ENCODE results near the gene PARP12.
A peak's percentile ranks its signal among the peaks of the same experiment; 100 is the strongest.

The PARP12 gene

DNA sequence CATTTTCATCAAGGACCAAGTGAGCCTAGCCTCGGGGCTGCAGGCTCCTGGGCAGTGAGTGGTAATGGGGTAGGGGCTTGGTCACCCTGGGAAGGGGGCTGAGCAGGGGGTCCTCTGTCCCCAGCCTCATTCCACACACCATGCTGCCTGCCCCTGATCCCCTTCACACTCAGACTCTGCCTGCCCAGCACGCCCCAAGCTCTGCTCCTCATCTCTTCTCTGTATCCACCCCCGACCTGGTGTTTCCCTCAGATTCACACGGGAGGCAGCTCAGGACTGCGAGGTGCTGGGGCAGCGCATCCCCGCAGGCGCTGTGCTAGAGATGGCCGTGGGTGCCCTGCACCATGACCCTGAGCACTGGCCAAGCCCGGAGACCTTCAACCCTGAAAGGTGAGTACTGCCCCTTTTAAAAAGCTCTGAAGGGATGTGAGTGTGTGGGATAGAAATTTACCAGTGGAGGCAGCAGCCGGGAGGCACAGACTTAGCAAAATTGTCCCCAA, 47.2 kb downstream of the PARP12 start:
- DNase-seq (ENCODE audit: low read depth in 1 of 2, low spot score in 1 of 2) = no peak
- no peak for TF ChIP-seq JUND (IDR thresholded peaks at IDR 0.05; ENCODE audit: low read depth)
- in situ Hi-C loops (cut with HindIII; ENCODE audit: low pct_unique_long_range_greater_than_20kb, low sequenced_read_pairs) = no loop called here

DNA sequence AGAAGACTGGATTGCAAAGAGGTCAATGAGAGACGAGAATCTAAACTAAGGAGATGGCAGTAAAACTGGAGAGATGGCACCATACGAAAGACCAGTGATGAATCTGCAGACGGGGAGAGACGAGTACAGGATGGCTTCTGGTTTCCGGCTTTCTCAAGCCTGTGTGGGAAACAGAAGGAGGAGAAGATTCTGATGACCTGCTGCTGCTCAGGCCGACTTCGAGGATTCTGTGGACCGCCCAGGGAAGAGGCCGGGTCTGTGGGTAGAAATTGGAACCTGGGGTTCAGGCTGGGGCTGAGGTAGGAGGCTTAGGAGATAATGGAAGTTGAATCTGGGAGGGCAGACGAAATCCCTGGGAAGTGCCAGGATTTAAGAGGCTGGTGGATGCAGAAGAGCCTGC, 48.6 kb downstream of the PARP12 start:
- in situ Hi-C loops (cut with HindIII; ENCODE audit: low pct_unique_long_range_greater_than_20kb, low sequenced_read_pairs) = no loop called here
- DNase-seq (ENCODE audit: low read depth in 1 of 2, low spot score in 1 of 2) = no peak
- TF ChIP-seq JUND (IDR thresholded peaks at IDR 0.05; ENCODE audit: low read depth) = no peak

DNA sequence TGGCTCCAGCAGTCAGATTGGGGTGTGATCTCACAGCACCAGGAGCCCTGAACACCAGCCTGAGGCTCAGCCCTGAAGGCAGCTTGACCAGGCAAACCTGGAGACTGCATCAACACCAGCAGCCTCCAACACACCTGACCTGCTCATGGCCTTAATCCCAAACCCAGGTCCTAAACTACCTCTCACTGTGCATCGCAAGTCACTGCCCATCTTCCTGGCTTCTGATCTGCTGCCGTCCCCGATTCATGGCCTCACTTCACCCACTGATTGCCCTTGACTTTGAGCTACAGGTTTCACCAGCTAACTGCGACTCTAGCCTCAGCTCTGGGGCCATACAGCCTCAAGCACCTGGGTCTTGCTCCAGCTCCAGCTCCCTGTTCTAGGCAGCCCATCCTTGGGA, 49.1 kb downstream of the PARP12 start:
- no peak for DNase-seq (ENCODE audit: low read depth in 1 of 2, low spot score in 1 of 2)
- in situ Hi-C loops (cut with HindIII; ENCODE audit: low pct_unique_long_range_greater_than_20kb, low sequenced_read_pairs) = no loop called here
- TF ChIP-seq JUND (IDR thresholded peaks at IDR 0.05; ENCODE audit: low read depth) = no peak

DNA sequence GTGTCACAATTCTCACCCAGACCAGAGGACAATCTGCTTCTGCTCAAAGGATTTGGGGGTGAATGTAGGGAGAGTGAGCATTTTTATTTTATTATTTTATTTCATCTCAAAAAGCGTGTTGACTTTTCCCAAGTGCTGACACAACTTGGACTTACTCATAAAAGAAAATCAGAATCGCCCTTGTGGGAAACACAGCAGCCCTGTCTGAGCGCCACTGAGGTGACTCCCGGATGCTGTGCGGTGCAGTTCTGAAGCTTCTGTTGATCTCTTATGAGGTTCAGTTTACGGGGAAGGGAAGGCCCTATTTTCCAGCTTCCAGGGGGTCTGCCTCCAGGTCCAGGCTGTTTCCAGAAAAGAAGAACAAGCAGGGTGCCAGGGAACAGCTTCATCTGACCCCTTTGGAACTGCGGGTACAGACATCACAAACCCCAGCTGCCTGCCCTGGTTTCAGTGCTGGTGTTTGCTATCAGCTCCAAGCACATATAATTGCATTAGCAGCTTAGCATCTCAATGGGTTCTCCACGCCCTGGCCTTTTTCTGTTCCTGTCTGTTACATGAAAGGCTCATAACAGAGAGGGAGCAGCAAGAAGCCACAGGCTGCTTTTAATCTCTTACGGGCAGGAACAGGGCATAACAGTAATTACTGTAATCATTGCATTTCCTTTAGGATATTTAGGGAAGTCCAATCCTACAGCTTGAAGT, 52.4 kb downstream of the PARP12 start:
- no peak for TF ChIP-seq JUND (IDR thresholded peaks at IDR 0.05; ENCODE audit: low read depth)
- in situ Hi-C loops (cut with HindIII; ENCODE audit: low pct_unique_long_range_greater_than_20kb, low sequenced_read_pairs) = no loop called here
- no peak for DNase-seq (ENCODE audit: low read depth in 1 of 2, low spot score in 1 of 2)

DNA sequence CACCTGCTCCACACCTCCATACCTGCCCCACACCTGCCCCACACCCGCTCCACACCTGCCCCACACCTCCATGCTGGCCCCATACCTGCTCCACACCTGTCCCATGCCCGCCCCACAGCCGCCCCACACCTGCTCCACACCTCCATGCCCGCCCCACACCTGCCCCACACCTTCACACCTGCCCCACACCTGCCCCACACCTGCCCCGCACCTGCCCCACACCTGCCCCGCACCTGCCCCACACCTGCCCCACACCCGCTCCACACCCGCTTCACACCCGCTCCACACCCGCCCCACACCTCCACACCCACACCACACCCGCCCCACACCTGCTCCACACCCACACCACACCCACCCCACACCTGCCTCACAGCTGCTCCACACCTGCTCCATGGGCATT, 53.0 kb downstream of the PARP12 start:
- no peak for TF ChIP-seq JUND (IDR thresholded peaks at IDR 0.05; ENCODE audit: low read depth)
- in situ Hi-C loops (cut with HindIII; ENCODE audit: low pct_unique_long_range_greater_than_20kb, low sequenced_read_pairs) = no loop called here
- no peak for DNase-seq (ENCODE audit: low read depth in 1 of 2, low spot score in 1 of 2)

DNA sequence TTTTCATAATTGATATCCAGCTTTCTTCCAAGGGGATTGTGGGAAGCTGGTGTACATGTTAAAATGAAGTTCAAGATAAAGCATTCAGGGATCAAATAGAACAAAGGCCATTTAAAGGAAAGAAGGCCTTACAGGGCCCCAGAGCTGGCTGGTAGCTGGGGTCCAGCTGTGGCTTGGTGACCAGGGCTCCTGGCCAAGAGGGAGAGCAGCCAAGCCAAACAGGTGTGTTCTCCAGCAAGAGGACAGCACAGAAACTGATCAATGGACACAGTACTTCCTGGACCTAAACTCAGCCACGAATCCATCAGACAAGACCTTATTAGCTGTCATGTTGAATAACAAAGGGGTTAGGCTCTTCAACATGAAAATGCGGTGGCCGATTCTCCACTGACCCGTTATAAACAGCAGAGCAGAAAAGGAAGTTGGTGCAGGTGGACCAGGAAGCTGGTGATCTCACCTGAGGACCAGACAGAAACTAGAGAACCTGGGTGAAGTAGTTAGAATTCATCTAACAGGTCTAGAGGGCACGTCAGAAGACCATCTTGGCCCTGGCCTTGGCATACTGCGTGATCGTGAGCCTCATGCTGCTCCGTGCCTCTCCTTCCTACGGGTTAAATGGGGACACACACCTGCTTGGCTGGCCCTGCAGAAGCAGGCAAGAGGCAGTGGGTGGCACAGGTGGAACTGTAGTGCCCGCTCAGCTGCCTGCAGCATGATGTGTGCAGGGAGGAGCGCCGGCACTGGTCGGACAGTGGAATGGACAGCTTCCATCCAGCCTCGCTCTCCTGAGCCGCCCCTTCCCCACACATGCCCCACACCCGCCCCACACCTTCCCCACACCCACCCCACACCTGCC, 53.8 kb downstream of the PARP12 start:
- peak in 1 of 2 experiments; percentile 16 for DNase-seq (ENCODE audit: low read depth in 1 of 2, low spot score in 1 of 2)
- in situ Hi-C loops (cut with HindIII; ENCODE audit: low pct_unique_long_range_greater_than_20kb, low sequenced_read_pairs) = no loop called here
- no peak for TF ChIP-seq JUND (IDR thresholded peaks at IDR 0.05; ENCODE audit: low read depth)

DNA sequence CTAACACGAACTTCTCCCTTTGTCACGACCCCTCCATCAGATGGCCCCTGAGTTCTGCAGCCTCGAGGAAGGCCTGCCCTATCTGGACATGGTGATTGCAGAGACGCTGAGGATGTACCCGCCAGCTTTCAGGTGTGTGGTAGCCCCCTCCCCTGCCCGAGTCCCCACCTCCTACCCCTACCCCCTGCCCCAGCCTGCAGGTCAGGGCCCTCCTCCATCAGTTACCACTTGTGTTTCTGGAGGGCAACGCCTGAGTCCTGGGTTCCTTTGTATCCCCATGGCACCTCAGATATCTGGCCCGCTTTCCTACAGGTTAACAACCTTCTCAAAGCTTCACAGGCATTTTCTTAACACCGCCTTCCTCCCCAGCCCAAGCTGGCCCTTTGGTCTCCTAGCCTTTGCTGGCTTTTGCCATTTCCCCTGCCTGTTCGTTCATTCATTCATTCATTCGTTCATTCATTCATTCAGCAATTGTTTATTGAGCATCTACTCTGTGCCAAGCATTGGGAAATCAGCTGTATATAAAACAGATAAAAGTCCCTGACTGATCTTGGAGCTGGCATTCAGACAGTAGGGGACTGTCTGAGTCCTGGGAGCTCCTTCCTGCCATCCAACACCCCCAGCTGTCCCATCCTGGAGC, 55.6 kb downstream of the PARP12 start:
- in situ Hi-C loops (cut with HindIII; ENCODE audit: low pct_unique_long_range_greater_than_20kb, low sequenced_read_pairs) = no loop called here
- no peak for TF ChIP-seq JUND (IDR thresholded peaks at IDR 0.05; ENCODE audit: low read depth)
- no peak for DNase-seq (ENCODE audit: low read depth in 1 of 2, low spot score in 1 of 2)

DNA sequence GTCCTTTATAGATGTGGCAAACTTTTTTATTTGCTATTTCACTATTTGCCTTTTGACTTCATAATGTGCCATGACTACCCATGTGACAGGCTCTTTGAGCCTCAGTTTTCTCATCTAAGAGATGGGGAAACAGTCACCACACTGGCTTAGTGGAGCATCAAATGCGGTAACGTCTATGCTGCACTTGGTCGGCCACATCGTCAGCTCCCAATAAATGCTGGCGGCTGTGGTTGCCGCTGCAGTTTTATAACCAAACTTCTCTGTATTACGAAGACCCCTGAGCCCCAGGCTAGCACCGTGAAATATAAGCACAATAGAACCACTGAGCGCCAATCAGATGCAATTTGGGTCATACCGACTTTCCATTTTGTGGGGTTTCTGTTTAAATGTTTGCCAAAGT, 56.2 kb downstream of the PARP12 start:
- in situ Hi-C loops (cut with HindIII; ENCODE audit: low pct_unique_long_range_greater_than_20kb, low sequenced_read_pairs) = no loop called here
- TF ChIP-seq JUND (IDR thresholded peaks at IDR 0.05; ENCODE audit: low read depth) = no peak
- DNase-seq (ENCODE audit: low read depth in 1 of 2, low spot score in 1 of 2) = no peak

DNA sequence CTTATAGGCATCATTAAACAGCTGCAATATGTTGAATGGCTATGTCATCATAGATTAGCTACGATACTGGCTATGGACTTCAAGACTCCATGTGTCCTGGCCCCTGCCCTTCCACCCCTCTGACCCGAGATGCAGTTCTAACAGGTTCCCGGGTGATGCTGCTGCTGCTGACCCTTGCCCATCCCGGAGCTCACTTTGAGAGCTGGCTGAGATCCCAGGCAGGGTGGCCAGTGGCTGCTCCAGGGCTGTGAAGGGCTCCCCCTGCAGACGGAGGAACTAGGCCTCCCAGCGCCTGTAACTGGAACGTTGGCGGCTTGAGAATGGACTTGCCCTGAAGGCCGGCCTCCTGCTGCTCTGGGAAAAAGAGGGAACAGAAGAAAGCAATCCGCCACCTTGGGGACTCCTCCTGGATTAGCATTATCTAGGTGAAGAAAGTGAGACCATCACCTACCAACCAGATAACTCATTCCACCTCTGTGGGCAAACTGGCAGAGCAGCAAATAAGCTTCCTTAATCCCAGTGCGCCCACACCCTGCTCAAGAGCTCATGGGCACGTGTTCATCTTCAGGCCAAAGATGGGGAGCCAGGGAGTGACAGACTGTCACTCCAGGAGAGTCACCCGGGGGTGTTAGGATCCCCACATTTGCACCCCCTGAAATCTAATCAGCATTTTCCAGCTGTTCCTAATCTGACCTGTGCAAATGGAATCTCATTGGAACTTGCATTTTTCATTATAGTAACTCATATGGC, 56.8 kb downstream of the PARP12 start:
- in situ Hi-C loops (cut with HindIII; ENCODE audit: low pct_unique_long_range_greater_than_20kb, low sequenced_read_pairs) = no loop called here
- DNase-seq (ENCODE audit: low read depth in 1 of 2, low spot score in 1 of 2) = peak in 1 of 2 experiments; percentile 46

DNA sequence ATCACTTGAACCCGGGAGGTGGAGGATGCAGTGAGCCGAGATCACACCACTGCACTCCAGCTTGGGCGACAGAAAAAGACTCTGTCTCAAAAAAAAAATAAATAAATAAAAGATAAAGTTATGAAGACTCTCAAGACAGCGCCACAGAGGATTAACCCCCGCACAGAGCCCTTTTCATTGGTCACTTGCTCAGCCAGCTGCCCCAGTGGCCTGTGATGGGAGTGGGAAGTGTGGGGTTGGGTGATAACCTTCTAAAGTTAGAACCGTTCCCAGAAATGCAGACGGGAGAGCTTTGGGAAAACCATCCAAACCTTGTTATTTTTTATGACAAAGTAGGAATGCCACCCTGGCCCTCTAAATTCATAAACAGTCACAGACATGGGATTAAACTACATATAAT, 57.4 kb downstream of the PARP12 start:
- in situ Hi-C loops (cut with HindIII; ENCODE audit: low pct_unique_long_range_greater_than_20kb, low sequenced_read_pairs) = no loop called here
- TF ChIP-seq JUND (IDR thresholded peaks at IDR 0.05; ENCODE audit: low read depth) = no peak
- DNase-seq (ENCODE audit: low read depth in 1 of 2, low spot score in 1 of 2) = no peak

More for the DNA sequence above, 56.8 kb downstream of the PARP12 start:
- no peak for TF ChIP-seq JUND (IDR thresholded peaks at IDR 0.05; ENCODE audit: low read depth)

DNA sequence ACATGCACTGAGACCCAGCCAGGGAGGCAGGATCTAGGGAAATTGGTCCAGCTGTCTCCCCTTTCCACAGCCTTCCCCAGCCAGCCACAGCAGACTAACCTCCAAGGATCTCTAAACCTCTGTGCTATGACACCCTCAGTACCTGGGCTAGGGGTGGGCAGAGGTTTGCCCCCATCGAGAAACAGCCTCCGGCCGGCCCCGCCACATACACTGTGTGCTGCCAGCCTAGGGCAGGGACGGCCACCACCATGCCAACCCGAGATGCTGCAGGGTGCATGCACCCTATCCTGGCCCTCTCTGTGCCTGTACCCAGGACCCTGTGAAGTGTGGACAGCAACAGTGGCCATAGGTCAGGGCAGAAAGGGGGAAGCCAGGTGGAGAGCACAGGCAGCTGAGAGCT, 58.1 kb downstream of the PARP12 start:
- no peak for TF ChIP-seq JUND (IDR thresholded peaks at IDR 0.05; ENCODE audit: low read depth)
- in situ Hi-C loops (cut with HindIII; ENCODE audit: low pct_unique_long_range_greater_than_20kb, low sequenced_read_pairs) = no loop called here
- no peak for DNase-seq (ENCODE audit: low read depth in 1 of 2, low spot score in 1 of 2)

DNA sequence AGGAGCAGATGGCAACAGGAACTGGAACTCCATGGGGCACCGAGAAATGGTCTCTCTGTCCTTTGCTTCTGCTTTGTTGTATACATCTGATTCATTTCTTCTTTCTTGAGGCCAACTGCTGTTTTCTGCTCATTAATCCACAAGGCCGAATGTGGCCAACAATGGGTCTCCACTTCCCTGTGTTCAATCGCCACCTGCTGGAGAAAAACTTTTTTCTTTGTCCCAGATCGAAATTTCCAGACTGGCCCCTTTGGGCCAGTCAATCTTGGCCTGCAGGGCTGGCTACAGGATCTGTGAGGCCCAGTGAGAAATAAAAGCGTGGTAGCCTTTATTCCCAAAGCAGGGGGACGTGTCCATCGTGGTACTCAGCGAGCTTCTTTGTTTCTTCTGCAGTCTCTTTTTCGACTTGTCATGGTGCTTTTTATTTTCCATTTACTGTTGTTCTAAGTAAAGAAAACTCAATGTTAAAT, 58.8 kb downstream of the PARP12 start:
- in situ Hi-C loops (cut with HindIII; ENCODE audit: low pct_unique_long_range_greater_than_20kb, low sequenced_read_pairs) = no loop called here

More for the DNA sequence above, 58.8 kb downstream of the PARP12 start:
- peak; percentile 31 to 66 for DNase-seq (ENCODE audit: low read depth in 1 of 2, low spot score in 1 of 2)
- TF ChIP-seq JUND (IDR thresholded peaks at IDR 0.05; ENCODE audit: low read depth) = no peak
